NB4 (cell line): Measurements from ENCODE around the gene CHURC1.

Experiments
- TF ChIP-seq, protein P1 (sequence below): IDR thresholded peaks from 2 replicates; pipeline ENCODE4 v1.6.1; 2011; ENCODE audit warnings: low read depth, low read length
- TF ChIP-seq, protein P2 (sequence below): IDR thresholded peaks from one replicate; pipeline ENCODE4 v1.5.1; 2012; ENCODE audit warnings: low read depth, low read length

DNA sequence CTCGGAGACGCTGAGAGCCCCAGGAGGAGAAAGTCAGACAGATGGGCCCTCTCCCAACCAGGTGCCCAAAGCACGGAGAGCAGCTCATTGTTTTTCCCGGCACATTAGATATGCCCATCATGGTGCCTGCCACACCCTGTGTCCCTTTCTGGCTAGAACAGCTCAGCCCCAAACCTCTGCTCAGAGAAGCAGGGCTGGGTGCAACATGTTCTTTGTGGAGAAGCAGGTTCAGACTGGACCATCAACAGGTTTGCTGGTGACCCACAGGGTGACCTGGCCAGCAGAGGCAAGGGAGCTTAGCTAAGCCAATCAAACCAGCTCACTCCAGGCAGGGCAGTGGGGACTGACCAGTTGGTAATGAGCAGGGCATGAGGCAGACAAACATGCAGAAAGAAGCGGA lies 44.5 kb downstream of the CHURC1 start:
- TF ChIP-seq, protein P1, sequence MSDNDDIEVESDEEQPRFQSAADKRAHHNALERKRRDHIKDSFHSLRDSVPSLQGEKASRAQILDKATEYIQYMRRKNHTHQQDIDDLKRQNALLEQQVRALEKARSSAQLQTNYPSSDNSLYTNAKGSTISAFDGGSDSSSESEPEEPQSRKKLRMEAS, result no peak
- TF ChIP-seq, protein P2, sequence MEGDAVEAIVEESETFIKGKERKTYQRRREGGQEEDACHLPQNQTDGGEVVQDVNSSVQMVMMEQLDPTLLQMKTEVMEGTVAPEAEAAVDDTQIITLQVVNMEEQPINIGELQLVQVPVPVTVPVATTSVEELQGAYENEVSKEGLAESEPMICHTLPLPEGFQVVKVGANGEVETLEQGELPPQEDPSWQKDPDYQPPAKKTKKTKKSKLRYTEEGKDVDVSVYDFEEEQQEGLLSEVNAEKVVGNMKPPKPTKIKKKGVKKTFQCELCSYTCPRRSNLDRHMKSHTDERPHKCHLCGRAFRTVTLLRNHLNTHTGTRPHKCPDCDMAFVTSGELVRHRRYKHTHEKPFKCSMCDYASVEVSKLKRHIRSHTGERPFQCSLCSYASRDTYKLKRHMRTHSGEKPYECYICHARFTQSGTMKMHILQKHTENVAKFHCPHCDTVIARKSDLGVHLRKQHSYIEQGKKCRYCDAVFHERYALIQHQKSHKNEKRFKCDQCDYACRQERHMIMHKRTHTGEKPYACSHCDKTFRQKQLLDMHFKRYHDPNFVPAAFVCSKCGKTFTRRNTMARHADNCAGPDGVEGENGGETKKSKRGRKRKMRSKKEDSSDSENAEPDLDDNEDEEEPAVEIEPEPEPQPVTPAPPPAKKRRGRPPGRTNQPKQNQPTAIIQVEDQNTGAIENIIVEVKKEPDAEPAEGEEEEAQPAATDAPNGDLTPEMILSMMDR, result no peak
